ENCODE measurements around the gene WDR86. TPM values are rescaled to one million over a fixed set of nuclear protein-coding genes. Genes with fewer than 3 reads are reported as not detected.

Gene WDR86
- polyA plus RNA-seq, 1 donor: 12.0 TPM

DNA sequence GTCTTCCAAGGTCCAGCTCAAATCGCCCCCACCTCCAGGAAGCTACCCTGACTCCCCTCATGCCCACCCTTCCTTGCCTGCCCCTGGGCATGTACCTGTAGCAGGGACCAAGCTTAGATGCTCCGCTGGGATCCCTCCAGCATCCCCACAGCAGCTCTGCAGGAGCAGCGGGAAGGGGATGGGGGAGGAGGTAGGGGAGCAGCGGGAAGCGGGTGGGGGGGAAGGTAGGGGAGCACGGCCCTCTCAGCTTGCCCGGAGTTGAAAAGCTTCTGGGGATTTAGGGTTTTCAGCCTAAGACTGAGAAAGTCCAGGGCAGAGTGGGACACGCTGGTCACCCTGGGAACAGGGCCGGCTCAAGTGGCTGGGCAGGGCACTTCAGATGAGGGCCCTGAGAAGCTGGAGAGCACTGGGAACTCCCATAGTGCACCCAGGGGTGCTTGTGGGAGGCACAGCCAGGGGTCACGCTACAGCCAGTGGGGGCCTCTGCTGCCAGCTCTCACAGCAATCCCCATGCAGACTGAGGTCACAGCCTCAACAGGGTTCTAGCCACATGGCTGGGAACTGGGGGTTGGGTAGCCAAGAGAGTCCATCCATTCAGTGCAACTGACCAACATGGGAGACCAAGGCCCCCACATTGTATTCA, 13.4 kb downstream of the WDR86 start:
- peaks cover 13% of the 10 kb centered on the region for H3K9me3 ChIP-seq (ENCODE audit: control insufficient read depth, low read depth, low read length)
- no CpG with 5 or more reads among the region's 10 CpGs for WGBS (ENCODE audit: insufficient coverage, low lambda C conversion rate)

DNA sequence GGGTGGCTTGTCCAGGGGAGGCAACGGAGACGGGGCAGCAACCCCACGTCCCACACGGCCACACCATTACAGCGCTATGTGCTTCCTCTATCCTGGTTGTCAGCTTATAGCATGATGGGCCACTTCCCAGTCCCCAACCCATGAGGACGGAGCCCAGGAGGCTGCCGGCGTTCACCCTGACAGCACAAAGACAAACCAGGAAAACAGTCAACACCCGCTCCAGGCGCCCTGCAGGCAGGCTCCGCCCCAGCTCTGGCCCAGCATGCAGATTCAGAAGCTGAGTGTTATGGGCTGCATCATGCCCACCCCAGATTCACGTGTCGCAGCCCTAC, 14.8 kb downstream of the WDR86 start:
- H3K9me3 ChIP-seq (ENCODE audit: control insufficient read depth, low read depth, low read length): peaks cover 13% of the 10 kb centered on the region
- H3K36me3 ChIP-seq (ENCODE audit: control insufficient read depth, insufficient read depth, low read length): no peaks in the 10 kb centered on the region
- DNase-seq: no peak
- H3K4me3 ChIP-seq (ENCODE audit: low read length): no peak overlapping the region
- H3K4me1 ChIP-seq (ENCODE audit: control insufficient read depth, insufficient read depth, low read length): no peaks in the 10 kb centered on the region
- no peaks in the 10 kb centered on the region for H3K27me3 ChIP-seq (ENCODE audit: control insufficient read depth, insufficient read depth, low read length)
- WGBS (ENCODE audit: insufficient coverage, low lambda C conversion rate): no CpG with 5 or more reads among the region's 13 CpGs
- no peak overlapping the region for H3K27ac ChIP-seq (ENCODE audit: low read length)

More for the DNA sequence above, 13.4 kb downstream of the WDR86 start:
- H3K4me3 ChIP-seq (ENCODE audit: low read length): no peak overlapping the region
- no peaks in the 10 kb centered on the region for H3K4me1 ChIP-seq (ENCODE audit: control insufficient read depth, insufficient read depth, low read length)
- no peaks in the 10 kb centered on the region for H3K36me3 ChIP-seq (ENCODE audit: control insufficient read depth, insufficient read depth, low read length)
- H3K27me3 ChIP-seq (ENCODE audit: control insufficient read depth, insufficient read depth, low read length): no peaks in the 10 kb centered on the region
- no peak overlapping the region for H3K27ac ChIP-seq (ENCODE audit: low read length)
- DNase-seq: no peak

DNA sequence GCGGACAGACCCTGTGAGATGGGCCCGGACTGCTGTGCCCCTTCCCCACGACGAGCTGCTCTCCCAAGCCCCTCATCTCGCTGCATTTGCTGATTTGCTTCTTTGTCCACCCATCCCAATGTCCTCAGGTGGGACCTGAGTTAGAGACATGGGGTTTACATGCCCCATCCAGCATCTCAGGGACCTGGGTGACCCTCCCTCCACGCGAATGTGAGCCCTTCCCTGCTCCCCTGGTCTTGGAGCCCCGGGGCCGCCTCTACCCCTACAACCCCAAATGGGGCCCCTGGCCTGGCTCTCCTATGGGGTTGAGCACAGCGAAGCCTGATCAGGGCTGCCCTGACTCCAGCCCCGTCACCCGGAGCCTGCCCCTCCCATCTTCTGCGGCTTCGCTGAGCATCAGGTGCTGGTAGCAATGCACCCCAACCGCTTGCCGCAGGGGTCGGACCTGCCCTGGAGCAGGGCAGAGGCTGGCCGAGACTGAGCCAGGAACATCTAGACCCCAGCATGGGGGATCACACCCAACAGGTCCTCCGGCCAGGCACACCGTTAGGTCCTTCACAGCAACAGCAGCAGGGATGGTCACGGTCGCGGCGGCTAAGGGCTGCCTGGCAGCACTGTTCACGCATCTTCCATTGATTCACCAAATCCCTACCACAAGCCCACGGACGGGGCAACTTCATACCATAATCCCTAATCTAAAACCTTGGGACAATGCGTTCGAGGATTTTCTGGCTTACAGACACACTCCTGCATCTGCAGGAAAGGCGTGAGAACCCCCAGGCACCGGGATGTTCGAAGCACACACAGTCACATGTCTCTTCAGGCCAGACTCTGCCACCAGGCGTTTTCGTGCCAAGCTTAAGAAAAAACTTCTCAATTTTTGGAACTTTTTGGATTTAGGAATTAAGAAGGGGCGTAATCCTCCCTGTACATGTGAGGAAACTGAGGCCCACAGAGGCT, 15.5 kb downstream of the WDR86 start:
- H3K36me3 ChIP-seq (ENCODE audit: control insufficient read depth, insufficient read depth, low read length): no peaks in the 10 kb centered on the region
- peaks cover 13% of the 10 kb centered on the region for H3K9me3 ChIP-seq (ENCODE audit: control insufficient read depth, low read depth, low read length)
- no peaks in the 10 kb centered on the region for H3K4me1 ChIP-seq (ENCODE audit: control insufficient read depth, insufficient read depth, low read length)
- H3K27ac ChIP-seq (ENCODE audit: low read length): no peak overlapping the region
- WGBS (ENCODE audit: insufficient coverage, low lambda C conversion rate): no CpG with 5 or more reads among the region's 35 CpGs
- no peak overlapping the region for H3K4me3 ChIP-seq (ENCODE audit: low read length)
- DNase-seq: no peak
- H3K27me3 ChIP-seq (ENCODE audit: control insufficient read depth, insufficient read depth, low read length): no peaks in the 10 kb centered on the region

GRCh38 chr7:151393031-151393977, 16.5 kb downstream of the WDR86 start:
- Histone ChIP-seq H3K4me3 (ENCODE audit: low read length) (no peak overlapping the region), H3K9me3 (ENCODE audit: control insufficient read depth, low read depth, low read length) (peaks cover 9% of the 10 kb centered on the region), H3K27ac (ENCODE audit: low read length) (no peak overlapping the region), H3K27me3 (ENCODE audit: control insufficient read depth, insufficient read depth, low read length) (no peaks in the 10 kb centered on the region), H3K36me3 (ENCODE audit: control insufficient read depth, insufficient read depth, low read length) (no peaks in the 10 kb centered on the region), H3K4me1 (ENCODE audit: control insufficient read depth, insufficient read depth, low read length) (no peaks in the 10 kb centered on the region)
- DNase-seq: no peak
- no CpG with 5 or more reads among the region's 31 CpGs for WGBS (ENCODE audit: insufficient coverage, low lambda C conversion rate)

GRCh38 chr7:151392426-151392825, 17.4 kb downstream of the WDR86 start:
- Histone ChIP-seq H3K27ac (ENCODE audit: low read length) (no peak overlapping the region), H3K9me3 (ENCODE audit: control insufficient read depth, low read depth, low read length) (peaks cover 6% of the 10 kb centered on the region), H3K4me3 (ENCODE audit: low read length) (no peak overlapping the region), H3K27me3 (ENCODE audit: control insufficient read depth, insufficient read depth, low read length) (no peaks in the 10 kb centered on the region), H3K36me3 (ENCODE audit: control insufficient read depth, insufficient read depth, low read length) (no peaks in the 10 kb centered on the region), H3K4me1 (ENCODE audit: control insufficient read depth, insufficient read depth, low read length) (no peaks in the 10 kb centered on the region)
- WGBS (ENCODE audit: insufficient coverage, low lambda C conversion rate): no CpG with 5 or more reads among the region's 13 CpGs
- no peak for DNase-seq

DNA sequence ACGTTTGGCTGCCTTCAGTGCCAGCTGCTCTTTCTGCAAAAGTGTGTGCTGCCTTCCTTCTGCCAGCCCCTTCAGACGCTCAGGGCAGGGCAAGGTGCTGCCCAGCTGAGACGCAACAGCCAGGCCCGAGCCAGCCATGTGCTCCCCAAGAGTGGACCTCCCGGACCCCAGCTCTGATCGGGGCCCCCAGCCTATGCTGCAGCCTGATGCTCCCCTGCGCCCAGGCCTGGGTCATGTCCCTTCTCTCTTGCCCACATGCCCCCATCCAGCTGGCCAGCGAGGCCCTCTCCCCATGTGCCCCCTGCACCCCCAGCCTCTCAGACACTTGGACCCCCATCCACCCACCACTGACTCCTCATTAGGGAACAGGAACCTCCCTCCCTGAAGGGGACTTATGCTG, 17.8 kb downstream of the WDR86 start:
- no peaks in the 10 kb centered on the region for H3K27me3 ChIP-seq (ENCODE audit: control insufficient read depth, insufficient read depth, low read length)
- H3K4me3 ChIP-seq (ENCODE audit: low read length): no peak overlapping the region
- no peaks in the 10 kb centered on the region for H3K4me1 ChIP-seq (ENCODE audit: control insufficient read depth, insufficient read depth, low read length)
- WGBS (ENCODE audit: insufficient coverage, low lambda C conversion rate): no CpG with 5 or more reads among the region's 8 CpGs
- peaks cover 5% of the 10 kb centered on the region for H3K9me3 ChIP-seq (ENCODE audit: control insufficient read depth, low read depth, low read length)
- DNase-seq: no peak
- H3K36me3 ChIP-seq (ENCODE audit: control insufficient read depth, insufficient read depth, low read length): no peaks in the 10 kb centered on the region
- H3K27ac ChIP-seq (ENCODE audit: low read length): no peak overlapping the region

- Histone ChIP-seq H3K27me3 (ENCODE audit: control insufficient read depth, insufficient read depth, low read length) (no peaks in the 10 kb centered on the region), H3K27ac (ENCODE audit: low read length) (no peak overlapping the region), H3K4me1 (ENCODE audit: control insufficient read depth, insufficient read depth, low read length) (no peaks in the 10 kb centered on the region), H3K9me3 (ENCODE audit: control insufficient read depth, low read depth, low read length) (peaks cover 3% of the 10 kb centered on the region), H3K36me3 (ENCODE audit: control insufficient read depth, insufficient read depth, low read length) (no peaks in the 10 kb centered on the region), H3K4me3 (ENCODE audit: low read length) (no peak overlapping the region)
- no peak for DNase-seq
- WGBS (ENCODE audit: insufficient coverage, low lambda C conversion rate): no CpG with 5 or more reads among the region's 9 CpGs
Measured at GRCh38 chr7:151391358-151391730, 18.5 kb downstream of the WDR86 start.

GRCh38 chr7:151390598-151391357, 19.1 kb downstream of the WDR86 start:
- Histone ChIP-seq H3K9me3 (ENCODE audit: control insufficient read depth, low read depth, low read length) (peaks cover 3% of the 10 kb centered on the region), H3K27me3 (ENCODE audit: control insufficient read depth, insufficient read depth, low read length) (no peaks in the 10 kb centered on the region), H3K4me1 (ENCODE audit: control insufficient read depth, insufficient read depth, low read length) (no peaks in the 10 kb centered on the region), H3K27ac (ENCODE audit: low read length) (no peak overlapping the region), H3K4me3 (ENCODE audit: low read length) (no peak overlapping the region), H3K36me3 (ENCODE audit: control insufficient read depth, insufficient read depth, low read length) (no peaks in the 10 kb centered on the region)
- no peak for DNase-seq
- WGBS (ENCODE audit: insufficient coverage, low lambda C conversion rate): no CpG with 5 or more reads among the region's 25 CpGs

- H3K9me3 ChIP-seq (ENCODE audit: control insufficient read depth, low read depth, low read length): peaks cover 4% of the 10 kb centered on the region
- H3K4me3 ChIP-seq (ENCODE audit: low read length): no peak overlapping the region
- no peak for DNase-seq
- no CpG with 5 or more reads among the region's 24 CpGs for WGBS (ENCODE audit: insufficient coverage, low lambda C conversion rate)
- no peaks in the 10 kb centered on the region for H3K4me1 ChIP-seq (ENCODE audit: control insufficient read depth, insufficient read depth, low read length)
- no peak overlapping the region for H3K27ac ChIP-seq (ENCODE audit: low read length)
- no peaks in the 10 kb centered on the region for H3K36me3 ChIP-seq (ENCODE audit: control insufficient read depth, insufficient read depth, low read length)
- H3K27me3 ChIP-seq (ENCODE audit: control insufficient read depth, insufficient read depth, low read length): peaks cover under 1% of the 10 kb centered on the region
Measured at GRCh38 chr7:151389768-151390597, 19.9 kb downstream of the WDR86 start.
